ENCODE measurements around the gene NOX5.

DNA sequence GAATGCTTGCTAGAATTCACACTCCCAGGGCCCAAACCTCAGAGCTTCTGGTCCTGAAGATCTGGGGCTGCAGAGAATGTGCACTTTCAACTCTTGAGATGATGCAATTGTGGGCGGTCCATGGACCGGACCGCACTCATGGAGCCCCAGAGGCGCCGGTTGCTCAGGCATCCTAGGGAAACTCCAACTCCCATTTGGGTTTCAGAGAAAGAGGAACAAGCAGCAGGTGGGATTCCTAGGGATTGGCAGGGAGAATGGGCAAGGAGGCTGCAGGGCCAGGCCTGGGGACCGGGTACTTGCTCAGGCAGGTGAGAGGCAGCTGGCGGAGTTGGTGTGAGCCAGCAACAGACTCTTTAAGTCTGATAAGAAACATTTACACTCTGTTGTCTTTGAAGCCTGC is 3.5 kb downstream of the NOX5 start:
- TF ChIP-seq, protein P1, sequence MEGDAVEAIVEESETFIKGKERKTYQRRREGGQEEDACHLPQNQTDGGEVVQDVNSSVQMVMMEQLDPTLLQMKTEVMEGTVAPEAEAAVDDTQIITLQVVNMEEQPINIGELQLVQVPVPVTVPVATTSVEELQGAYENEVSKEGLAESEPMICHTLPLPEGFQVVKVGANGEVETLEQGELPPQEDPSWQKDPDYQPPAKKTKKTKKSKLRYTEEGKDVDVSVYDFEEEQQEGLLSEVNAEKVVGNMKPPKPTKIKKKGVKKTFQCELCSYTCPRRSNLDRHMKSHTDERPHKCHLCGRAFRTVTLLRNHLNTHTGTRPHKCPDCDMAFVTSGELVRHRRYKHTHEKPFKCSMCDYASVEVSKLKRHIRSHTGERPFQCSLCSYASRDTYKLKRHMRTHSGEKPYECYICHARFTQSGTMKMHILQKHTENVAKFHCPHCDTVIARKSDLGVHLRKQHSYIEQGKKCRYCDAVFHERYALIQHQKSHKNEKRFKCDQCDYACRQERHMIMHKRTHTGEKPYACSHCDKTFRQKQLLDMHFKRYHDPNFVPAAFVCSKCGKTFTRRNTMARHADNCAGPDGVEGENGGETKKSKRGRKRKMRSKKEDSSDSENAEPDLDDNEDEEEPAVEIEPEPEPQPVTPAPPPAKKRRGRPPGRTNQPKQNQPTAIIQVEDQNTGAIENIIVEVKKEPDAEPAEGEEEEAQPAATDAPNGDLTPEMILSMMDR (conservative IDR thresholded peaks at IDR 0.05; ENCODE audit: low read depth, low read length), result no peak
- no peak for TF ChIP-seq EZH2 (IDR thresholded peaks at IDR 0.05; ENCODE audit: borderline replicate concordance, low read depth, low read length, poor library complexity, severe bottlenecking)
